ENCODE measurements around the gene ADAMTS17.

Gene ADAMTS17

GRCh38 chr15:100285641-100286295 lies 56.0 kb downstream of the ADAMTS17 start:
- no peak for DNase-seq (ENCODE audit: low read depth)
- no peak overlapping the region for H3K4me3 ChIP-seq (ENCODE audit: low read depth, low read length)
- TF ChIP-seq CTCF (IDR thresholded peaks at IDR 0.05; ENCODE audit: low read depth, low read length, missing control alignments), result no peak

- DNase-seq (ENCODE audit: low read depth), result no peak
- no peak for TF ChIP-seq CTCF (IDR thresholded peaks at IDR 0.05; ENCODE audit: low read depth, low read length, missing control alignments)
- no peak overlapping the region for H3K4me3 ChIP-seq (ENCODE audit: low read depth, low read length)
These were observed 57.1 kb downstream of the ADAMTS17 start for GRCh38 chr15:100284701-100285100.

GRCh38 chr15:100284191-100284590 lies 57.6 kb downstream of the ADAMTS17 start:
- no peak overlapping the region for H3K4me3 ChIP-seq (ENCODE audit: low read depth, low read length)
- no peak for TF ChIP-seq CTCF (IDR thresholded peaks at IDR 0.05; ENCODE audit: low read depth, low read length, missing control alignments)
- DNase-seq (ENCODE audit: low read depth), result no peak

- DNase-seq (ENCODE audit: low read depth), result no peak
- no peak overlapping the region for H3K4me3 ChIP-seq (ENCODE audit: low read depth, low read length)
- TF ChIP-seq CTCF (IDR thresholded peaks at IDR 0.05; ENCODE audit: low read depth, low read length, missing control alignments), result no peak
These were observed 60.5 kb downstream of the ADAMTS17 start for GRCh38 chr15:100281096-100281917.

GRCh38 chr15:100279849-100280248 lies 61.9 kb downstream of the ADAMTS17 start:
- TF ChIP-seq CTCF (IDR thresholded peaks at IDR 0.05; ENCODE audit: low read depth, low read length, missing control alignments), result no peak
- no peak overlapping the region for H3K4me3 ChIP-seq (ENCODE audit: low read depth, low read length)
- DNase-seq (ENCODE audit: low read depth), result no peak

- H3K4me3 ChIP-seq (ENCODE audit: low read depth, low read length), result no peak overlapping the region
- no peak for DNase-seq (ENCODE audit: low read depth)
- TF ChIP-seq CTCF (IDR thresholded peaks at IDR 0.05; ENCODE audit: low read depth, low read length, missing control alignments), result no peak
These were observed 62.3 kb downstream of the ADAMTS17 start for GRCh38 chr15:100279446-100279845.

Data from GM12864 (cell line).